GM18951 (cell line): ENCODE measurements around the gene SKOR2.
"Not testable (repeated sequence)": the region's sequence is repeated elsewhere in the genome, so short reads cannot be mapped to it uniquely, and the experiment has no call there.

ENCODE experiments used
- POLR2A ChIP-seq: IDR thresholded peaks from 4 replicates; pipeline ENCODE4 v1.6.1; 2011; ENCODE audit warnings: mild to moderate bottlenecking; ENCODE audit not compliant: insufficient read length, insufficient read depth; ENCODE audit errors: extremely low read depth
- in situ Hi-C: fragments of 300-500 bp; cut with MboI; formaldehyde crosslinking; loops from one replicate; pipeline ENCODE4 v1.12.0; 2022; ENCODE audit warnings: low sequenced_read_pairs, mixed read lengths, inconsistent platforms; ENCODE audit not compliant: unreplicated experiment

Gene SKOR2

GRCh38 chr18:47203626-47204464 is 47.6 kb downstream of the SKOR2 start:
- in situ Hi-C loops: loop anchor here (10.0 kb wide), 1 partner anchor 99 kb away; no protein-coding TSS in a partner anchor
- TF ChIP-seq POLR2A: no peak

DNA sequence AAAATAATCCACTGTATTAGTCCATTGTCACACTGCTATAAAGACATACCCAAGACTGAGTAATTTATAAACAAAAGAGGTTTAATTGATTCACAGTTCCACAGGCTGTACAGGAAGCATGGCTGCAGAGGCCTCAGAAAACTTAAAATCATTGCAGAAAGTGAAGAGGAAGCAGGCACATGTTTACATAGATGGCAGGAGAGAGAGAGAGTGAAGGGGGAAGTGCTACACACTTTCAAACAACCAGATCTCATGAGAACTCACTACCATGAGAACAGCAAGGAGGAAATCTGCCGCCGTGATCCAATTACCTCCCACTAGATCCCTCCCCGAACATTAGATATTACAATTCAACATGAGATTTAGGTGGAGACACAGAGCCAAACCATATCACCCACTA is 55.5 kb downstream of the SKOR2 start:
- in situ Hi-C loops: not testable (repeated sequence)

DNA sequence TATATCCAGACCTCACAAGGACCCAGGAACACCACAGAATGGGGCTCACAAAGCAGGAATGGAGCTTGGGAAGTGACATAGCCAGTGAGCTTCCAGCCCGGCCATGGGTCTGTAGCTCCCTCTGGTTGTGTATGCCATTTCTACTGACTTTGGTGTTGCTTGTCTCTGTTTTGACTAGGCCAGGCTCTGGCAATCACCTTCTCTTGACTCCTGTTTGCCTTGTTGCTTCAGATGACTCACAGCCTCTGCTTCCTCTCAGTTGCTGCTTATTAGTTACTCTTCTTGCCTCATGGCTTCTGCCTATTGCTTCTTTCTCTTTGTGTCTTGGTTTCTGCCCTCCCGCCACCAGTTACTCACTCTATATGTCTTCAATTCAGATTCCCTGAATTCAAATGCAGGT is 59.5 kb downstream of the SKOR2 start:
- in situ Hi-C loops: no loop called here
- TF ChIP-seq POLR2A: no peak

DNA sequence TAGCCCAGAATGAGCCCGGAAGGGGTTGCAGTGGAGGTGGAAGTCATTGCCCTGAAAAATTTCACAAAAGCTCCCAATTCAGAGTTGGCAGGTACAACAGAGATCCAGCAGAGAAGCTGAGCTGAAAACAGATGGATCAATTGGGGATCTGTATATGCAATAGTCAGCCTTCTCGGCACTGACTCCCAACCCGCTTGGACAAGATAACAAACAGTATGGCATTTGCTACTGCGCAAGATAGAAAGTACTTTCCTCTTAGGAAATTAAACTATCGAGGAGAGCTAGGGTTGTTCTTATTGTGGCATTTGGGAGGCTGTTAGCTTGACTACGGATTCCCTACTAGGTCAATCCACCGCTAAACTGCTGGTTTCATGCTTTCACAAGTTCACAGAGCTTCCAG is 63.7 kb downstream of the SKOR2 start:
- in situ Hi-C loops: no loop called here
- no peak for TF ChIP-seq POLR2A

- in situ Hi-C loops: no loop called here
- no peak for TF ChIP-seq POLR2A
These were observed 66.9 kb downstream of the SKOR2 start for GRCh38 chr18:47184419-47185050.

DNA sequence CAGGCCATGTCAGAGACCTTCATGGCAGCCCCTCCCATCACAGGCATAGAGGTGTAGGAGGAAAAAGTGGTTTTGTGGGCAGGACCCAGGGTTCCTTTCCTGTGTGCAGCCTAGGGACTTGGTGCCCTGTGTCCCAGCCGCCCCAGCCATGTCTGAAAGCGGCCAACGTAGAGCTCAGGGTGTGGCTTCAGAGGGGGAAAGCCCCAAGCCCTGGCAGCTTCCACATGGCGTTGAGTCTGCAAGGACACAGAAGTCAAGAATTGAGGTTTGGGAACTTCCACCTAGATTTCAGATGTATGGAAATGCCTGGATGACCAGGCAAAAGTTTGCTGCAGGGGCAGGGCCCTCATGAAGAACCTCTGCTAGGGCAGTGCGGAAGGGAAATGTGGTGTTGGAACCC is 69.3 kb downstream of the SKOR2 start:
- in situ Hi-C loops: not testable (repeated sequence)

DNA sequence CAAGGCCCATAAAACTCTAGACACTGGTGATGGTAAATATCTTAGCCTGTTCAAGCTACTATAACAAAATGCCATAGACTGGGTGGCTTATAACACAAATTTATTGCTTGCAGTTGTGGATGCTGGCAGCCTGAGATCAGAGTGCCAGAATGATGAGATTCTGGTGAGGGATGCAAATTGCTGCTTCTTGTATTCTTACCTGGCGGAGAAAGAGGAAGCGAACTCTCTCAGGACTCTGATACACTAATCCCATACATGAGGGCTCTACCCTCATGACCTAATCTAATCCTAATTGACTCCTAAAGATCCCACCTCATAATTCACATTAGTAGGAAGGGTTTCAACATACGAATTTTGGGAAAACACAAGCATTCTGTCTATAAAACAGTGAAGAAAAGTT is 70.7 kb downstream of the SKOR2 start:
- TF ChIP-seq POLR2A: no peak
- in situ Hi-C loops: no loop called here

DNA sequence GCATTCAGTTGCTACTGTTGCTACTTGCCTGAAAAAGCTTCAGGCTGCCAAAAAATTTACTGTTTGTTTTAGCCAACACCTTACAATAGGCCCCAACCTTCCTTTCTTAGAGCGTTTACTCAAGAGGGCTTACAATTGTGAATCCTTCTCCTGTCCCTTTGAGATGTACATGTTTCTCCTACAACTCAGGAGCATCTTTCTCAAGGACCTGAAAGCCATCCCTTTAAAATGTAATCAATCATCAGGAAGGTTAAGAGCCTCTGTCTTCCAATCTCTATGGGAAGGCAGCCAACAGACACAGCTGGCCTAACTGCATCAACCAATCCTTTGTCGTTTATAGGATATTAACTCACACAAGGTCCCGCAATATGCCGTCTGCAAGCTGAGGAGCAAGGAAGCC is 71.9 kb downstream of the SKOR2 start:
- no peak for TF ChIP-seq POLR2A
- in situ Hi-C loops: no loop called here

DNA sequence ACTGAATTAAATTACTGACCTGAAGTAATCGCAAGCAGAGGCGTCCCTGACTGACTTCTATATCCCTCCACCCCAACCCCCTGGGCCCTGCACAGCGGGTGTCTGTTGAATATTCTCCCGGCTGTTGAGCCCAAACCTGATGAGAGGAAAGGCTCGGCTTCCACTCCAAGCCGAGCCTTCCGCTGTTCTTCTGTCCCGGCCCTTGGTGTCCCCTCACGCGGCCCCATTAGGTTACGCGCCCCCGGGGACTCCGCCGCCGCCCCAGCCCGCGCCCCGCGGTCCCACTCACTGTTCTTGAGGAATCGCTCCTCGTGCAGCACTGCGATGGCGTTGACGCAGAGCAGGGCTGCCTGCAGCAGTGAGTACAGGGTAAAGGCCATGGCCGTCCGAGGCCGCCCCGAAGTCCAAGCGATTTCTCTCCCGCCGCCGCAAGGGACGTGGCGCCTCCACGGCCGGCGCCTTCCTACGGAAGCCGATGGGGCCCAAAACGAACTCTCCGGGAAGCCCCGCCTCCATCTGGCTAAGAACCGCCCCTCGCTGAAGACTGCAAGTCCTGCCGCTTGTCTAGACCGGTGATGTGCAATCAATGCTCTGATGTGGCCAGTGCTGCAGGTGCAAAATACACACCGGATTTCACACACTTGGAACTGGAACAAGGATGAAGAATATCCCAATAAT is 75.4 kb downstream of the SKOR2 start, which contains the start of gene IER3IP1:
IER3IP1 (minus strand) TSS at position 467 of the 678 bp plus-strand sequence; CDS start at position 380, 87 bp downstream.
- peak; percentile 81 for TF ChIP-seq POLR2A
- in situ Hi-C loops: no loop called here

- in situ Hi-C loops: no loop called here
- TF ChIP-seq POLR2A: no peak
These were observed 76.1 kb downstream of the SKOR2 start for GRCh38 chr18:47175283-47175897.

- in situ Hi-C loops: no loop called here
- no peak for TF ChIP-seq POLR2A
These were observed 76.8 kb downstream of the SKOR2 start for GRCh38 chr18:47174545-47175116.

DNA sequence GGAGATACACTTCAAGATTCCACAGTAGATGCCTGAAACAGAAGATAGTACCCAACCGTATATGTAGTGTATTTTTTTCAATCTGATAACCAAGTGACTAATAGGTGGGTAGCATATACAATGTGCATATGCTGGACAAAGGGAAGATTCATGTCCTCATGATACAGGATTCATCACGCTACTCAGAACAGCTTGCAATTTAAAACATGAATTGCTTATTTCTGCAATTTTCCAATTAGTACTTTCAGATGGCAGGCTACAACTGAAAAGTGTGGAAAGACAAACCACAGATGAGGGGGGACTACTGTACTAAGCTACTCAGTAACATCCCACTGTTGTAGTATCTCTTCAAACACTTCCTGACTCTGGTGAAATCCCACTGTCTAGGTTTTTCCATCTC is 79.0 kb downstream of the SKOR2 start:
- no peak for TF ChIP-seq POLR2A
- in situ Hi-C loops: no loop called here

DNA sequence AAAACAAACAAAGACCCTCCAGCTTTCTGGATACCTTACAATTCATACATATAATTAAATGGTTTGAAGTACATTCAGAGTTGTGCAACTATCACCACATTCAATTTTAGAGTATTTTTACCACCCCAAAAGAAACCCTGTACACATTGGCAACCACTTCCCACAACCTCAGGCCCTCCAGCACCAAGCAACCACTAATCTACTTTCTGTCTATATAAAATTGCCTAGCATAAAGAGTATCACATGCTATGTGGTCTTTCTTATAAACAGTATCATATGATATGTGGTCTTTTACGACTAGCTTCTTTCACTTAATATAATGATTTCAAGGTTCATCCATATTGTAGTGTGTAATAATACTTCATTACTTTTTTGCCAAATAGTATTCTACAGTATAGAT is 82.5 kb downstream of the SKOR2 start:
- no peak for TF ChIP-seq POLR2A
- in situ Hi-C loops: no loop called here
